ENCODE data around the gene MDH2.

DNA sequence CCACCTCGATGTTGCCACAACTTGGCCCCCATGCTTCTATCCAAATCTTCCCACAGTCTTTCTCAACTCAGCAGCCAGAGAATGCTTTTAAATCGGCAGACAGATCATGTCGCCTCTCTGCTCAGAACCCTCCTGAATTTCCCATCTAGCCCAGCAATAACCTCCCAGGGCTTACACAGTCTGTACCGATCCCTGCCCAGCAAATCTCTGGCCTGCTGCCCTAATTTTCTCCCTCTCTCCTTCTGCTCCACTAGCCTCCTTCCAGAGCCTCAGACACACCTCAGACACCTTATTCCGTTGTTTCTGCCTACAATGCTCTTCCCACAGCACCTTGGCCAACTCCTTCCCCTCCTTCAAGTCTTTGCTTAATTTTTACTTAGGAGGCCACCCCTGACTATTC, 32.3 kb downstream of the MDH2 start:
- TF ChIP-seq, protein P1, sequence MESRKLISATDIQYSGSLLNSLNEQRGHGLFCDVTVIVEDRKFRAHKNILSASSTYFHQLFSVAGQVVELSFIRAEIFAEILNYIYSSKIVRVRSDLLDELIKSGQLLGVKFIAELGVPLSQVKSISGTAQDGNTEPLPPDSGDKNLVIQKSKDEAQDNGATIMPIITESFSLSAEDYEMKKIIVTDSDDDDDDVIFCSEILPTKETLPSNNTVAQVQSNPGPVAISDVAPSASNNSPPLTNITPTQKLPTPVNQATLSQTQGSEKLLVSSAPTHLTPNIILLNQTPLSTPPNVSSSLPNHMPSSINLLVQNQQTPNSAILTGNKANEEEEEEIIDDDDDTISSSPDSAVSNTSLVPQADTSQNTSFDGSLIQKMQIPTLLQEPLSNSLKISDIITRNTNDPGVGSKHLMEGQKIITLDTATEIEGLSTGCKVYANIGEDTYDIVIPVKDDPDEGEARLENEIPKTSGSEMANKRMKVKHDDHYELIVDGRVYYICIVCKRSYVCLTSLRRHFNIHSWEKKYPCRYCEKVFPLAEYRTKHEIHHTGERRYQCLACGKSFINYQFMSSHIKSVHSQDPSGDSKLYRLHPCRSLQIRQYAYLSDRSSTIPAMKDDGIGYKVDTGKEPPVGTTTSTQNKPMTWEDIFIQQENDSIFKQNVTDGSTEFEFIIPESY (IDR thresholded peaks at IDR 0.05) = no peak
- no peak for TF ChIP-seq TAF1 (conservative IDR thresholded peaks at IDR 0.05)
- TF ChIP-seq, protein P2, sequence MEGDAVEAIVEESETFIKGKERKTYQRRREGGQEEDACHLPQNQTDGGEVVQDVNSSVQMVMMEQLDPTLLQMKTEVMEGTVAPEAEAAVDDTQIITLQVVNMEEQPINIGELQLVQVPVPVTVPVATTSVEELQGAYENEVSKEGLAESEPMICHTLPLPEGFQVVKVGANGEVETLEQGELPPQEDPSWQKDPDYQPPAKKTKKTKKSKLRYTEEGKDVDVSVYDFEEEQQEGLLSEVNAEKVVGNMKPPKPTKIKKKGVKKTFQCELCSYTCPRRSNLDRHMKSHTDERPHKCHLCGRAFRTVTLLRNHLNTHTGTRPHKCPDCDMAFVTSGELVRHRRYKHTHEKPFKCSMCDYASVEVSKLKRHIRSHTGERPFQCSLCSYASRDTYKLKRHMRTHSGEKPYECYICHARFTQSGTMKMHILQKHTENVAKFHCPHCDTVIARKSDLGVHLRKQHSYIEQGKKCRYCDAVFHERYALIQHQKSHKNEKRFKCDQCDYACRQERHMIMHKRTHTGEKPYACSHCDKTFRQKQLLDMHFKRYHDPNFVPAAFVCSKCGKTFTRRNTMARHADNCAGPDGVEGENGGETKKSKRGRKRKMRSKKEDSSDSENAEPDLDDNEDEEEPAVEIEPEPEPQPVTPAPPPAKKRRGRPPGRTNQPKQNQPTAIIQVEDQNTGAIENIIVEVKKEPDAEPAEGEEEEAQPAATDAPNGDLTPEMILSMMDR (IDR thresholded peaks at IDR 0.05; ENCODE audit: low read depth, low read length, missing input control) = no peak
- TF ChIP-seq RAD21 (IDR thresholded peaks at IDR 0.05) = no peak
- TF ChIP-seq, protein P3, sequence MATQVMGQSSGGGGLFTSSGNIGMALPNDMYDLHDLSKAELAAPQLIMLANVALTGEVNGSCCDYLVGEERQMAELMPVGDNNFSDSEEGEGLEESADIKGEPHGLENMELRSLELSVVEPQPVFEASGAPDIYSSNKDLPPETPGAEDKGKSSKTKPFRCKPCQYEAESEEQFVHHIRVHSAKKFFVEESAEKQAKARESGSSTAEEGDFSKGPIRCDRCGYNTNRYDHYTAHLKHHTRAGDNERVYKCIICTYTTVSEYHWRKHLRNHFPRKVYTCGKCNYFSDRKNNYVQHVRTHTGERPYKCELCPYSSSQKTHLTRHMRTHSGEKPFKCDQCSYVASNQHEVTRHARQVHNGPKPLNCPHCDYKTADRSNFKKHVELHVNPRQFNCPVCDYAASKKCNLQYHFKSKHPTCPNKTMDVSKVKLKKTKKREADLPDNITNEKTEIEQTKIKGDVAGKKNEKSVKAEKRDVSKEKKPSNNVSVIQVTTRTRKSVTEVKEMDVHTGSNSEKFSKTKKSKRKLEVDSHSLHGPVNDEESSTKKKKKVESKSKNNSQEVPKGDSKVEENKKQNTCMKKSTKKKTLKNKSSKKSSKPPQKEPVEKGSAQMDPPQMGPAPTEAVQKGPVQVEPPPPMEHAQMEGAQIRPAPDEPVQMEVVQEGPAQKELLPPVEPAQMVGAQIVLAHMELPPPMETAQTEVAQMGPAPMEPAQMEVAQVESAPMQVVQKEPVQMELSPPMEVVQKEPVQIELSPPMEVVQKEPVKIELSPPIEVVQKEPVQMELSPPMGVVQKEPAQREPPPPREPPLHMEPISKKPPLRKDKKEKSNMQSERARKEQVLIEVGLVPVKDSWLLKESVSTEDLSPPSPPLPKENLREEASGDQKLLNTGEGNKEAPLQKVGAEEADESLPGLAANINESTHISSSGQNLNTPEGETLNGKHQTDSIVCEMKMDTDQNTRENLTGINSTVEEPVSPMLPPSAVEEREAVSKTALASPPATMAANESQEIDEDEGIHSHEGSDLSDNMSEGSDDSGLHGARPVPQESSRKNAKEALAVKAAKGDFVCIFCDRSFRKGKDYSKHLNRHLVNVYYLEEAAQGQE (IDR thresholded peaks at IDR 0.05) = no peak
- TF ChIP-seq HNF4A (conservative IDR thresholded peaks at IDR 0.05) = no peak
- no peak for TF ChIP-seq JUND (IDR thresholded peaks at IDR 0.05)
- TF ChIP-seq SP1 (IDR thresholded peaks at IDR 0.05) = no peak
- no peak for TF ChIP-seq MAX (IDR thresholded peaks at IDR 0.05)
- no peak for TF ChIP-seq GABPA (IDR thresholded peaks at IDR 0.05 in 1 of 2, conservative IDR thresholded peaks at IDR 0.05 in 1 of 2)
- no peak for TF ChIP-seq YY1 (IDR thresholded peaks at IDR 0.05)

All from liver (tissue), 3 donors.